ENCODE measurements around the gene ARSB. TPM values are rescaled to one million over a fixed set of nuclear protein-coding genes. Genes with fewer than 3 reads are reported as not detected.

The ARSB gene
- total and polyA plus RNA-seq, 2 donors from 2014 or later = 8.3 to 16.4 TPM

DNA sequence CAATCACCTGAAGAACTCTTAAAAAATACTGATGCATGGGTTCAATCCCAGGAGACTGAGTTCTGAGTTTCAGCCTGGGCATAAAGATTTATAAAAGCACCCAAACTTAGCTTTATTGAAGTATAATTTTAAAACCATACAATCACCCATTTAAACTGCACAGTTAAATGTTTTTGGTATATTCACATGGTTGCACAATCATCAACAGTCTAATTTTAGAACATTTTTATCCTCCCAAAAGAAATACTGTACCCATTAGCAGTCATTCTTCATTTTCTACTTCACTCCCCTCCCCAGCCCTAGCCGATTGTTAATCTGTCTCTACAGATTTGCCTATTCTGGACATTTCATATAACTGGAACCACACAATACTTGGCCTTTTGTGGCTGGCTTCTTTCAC, 141.7 kb downstream of the ARSB start:
- no peak for FAIRE-seq
- no peak overlapping the region for H3K9ac ChIP-seq (ENCODE audit: low read length in 3 of 3)
- TF ChIP-seq, protein P1, sequence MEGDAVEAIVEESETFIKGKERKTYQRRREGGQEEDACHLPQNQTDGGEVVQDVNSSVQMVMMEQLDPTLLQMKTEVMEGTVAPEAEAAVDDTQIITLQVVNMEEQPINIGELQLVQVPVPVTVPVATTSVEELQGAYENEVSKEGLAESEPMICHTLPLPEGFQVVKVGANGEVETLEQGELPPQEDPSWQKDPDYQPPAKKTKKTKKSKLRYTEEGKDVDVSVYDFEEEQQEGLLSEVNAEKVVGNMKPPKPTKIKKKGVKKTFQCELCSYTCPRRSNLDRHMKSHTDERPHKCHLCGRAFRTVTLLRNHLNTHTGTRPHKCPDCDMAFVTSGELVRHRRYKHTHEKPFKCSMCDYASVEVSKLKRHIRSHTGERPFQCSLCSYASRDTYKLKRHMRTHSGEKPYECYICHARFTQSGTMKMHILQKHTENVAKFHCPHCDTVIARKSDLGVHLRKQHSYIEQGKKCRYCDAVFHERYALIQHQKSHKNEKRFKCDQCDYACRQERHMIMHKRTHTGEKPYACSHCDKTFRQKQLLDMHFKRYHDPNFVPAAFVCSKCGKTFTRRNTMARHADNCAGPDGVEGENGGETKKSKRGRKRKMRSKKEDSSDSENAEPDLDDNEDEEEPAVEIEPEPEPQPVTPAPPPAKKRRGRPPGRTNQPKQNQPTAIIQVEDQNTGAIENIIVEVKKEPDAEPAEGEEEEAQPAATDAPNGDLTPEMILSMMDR (IDR thresholded peaks at IDR 0.05; ENCODE audit: borderline replicate concordance, extremely low read depth, insufficient read depth) = no peak

DNA sequence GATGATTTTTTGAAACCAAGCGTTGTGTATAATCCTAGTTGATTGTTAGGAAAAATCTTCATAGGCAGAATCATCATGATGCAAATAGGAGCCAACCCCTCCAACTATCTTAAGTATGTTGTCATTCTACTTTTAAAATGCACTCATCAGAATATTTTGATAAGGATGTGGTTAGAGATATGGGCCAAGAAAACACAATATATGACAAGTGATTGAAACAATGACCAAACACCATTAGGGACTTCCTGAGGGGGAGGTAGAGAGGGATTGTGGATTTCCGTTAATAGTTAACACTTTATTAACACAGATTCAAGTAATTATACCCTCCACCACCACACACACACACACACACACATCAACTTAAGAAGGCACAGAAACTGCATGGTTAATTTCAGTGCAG, 143.3 kb downstream of the ARSB start:
- Histone ChIP-seq H3K4me1 (ENCODE audit: control insufficient read depth in 2 of 3, insufficient read depth in 2 of 3, low read depth in 1 of 3, low read length in 3 of 3) (no peaks in the 10 kb centered on the region), H3K9me3 (ENCODE audit: control insufficient read depth in 2 of 3, insufficient read depth in 1 of 3, low read length in 3 of 3) (no peaks in the 10 kb centered on the region), H3K4me3 (ENCODE audit: low read length in 3 of 3) (no peak overlapping the region), H3K27me3 (ENCODE audit: control insufficient read depth, insufficient read depth, low read length) (no peaks in the 10 kb centered on the region), H3K36me3 (ENCODE audit: control insufficient read depth in 2 of 3, insufficient read depth in 3 of 3, low read length in 3 of 3) (peaks cover 0 to 2% (median 0%) of the 10 kb centered on the region in 3 donors), H3K27ac (ENCODE audit: low read depth in 2 of 2, low read length in 2 of 2) (no peak overlapping the region), H3K9ac (ENCODE audit: low read length in 3 of 3) (no peak overlapping the region)
- no peak for DNase-seq
- TF ChIP-seq, protein P1 (IDR thresholded peaks at IDR 0.05; ENCODE audit: borderline replicate concordance, extremely low read depth, insufficient read depth) = no peak
- FAIRE-seq = no peak
- intact Hi-C loops (cut with DNase I) = no loop called here

More for the DNA sequence above, 141.7 kb downstream of the ARSB start:
- Histone ChIP-seq H3K27me3 (ENCODE audit: control insufficient read depth, insufficient read depth, low read length) (no peaks in the 10 kb centered on the region), H3K36me3 (ENCODE audit: control insufficient read depth in 2 of 3, insufficient read depth in 3 of 3, low read length in 3 of 3) (no peaks in the 10 kb centered on the region), H3K27ac (ENCODE audit: low read depth in 2 of 2, low read length in 2 of 2) (no peak overlapping the region), H3K4me3 (ENCODE audit: low read length in 3 of 3) (no peak overlapping the region), H3K9me3 (ENCODE audit: control insufficient read depth in 2 of 3, insufficient read depth in 1 of 3, low read length in 3 of 3) (no peaks in the 10 kb centered on the region), H3K4me1 (ENCODE audit: control insufficient read depth in 2 of 3, insufficient read depth in 2 of 3, low read depth in 1 of 3, low read length in 3 of 3) (no peaks in the 10 kb centered on the region)
- no peak for DNase-seq
- intact Hi-C loops (cut with DNase I) = no loop called here

DNA sequence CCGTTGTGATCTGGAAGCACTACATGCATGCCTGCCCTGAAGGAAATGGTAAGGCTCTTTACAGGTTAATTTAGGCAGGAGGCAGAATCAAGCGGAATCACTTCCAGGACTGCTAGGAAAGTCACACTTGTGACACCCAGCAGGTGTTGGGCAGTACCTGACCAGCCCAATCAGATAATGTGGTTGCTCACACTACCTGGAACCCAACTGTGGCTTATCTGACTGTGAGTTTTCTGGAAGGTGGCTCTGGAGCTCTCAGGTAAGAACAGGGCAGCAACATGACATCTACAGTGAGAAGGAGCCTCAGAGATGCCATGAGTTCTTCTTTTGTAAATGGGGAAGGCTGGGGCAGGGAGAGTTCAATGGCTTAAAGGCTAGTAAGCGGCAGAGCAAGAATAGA, 146.4 kb downstream of the ARSB start:
- H3K27me3 ChIP-seq (ENCODE audit: control insufficient read depth, insufficient read depth, low read length) = no peaks in the 10 kb centered on the region
- DNase-seq = no peak
- H3K9ac ChIP-seq (ENCODE audit: low read length in 3 of 3) = no peak overlapping the region
- no peak overlapping the region for H3K27ac ChIP-seq (ENCODE audit: low read depth in 2 of 2, low read length in 2 of 2)
- H3K4me1 ChIP-seq (ENCODE audit: control insufficient read depth in 2 of 3, insufficient read depth in 2 of 3, low read depth in 1 of 3, low read length in 3 of 3) = no peaks in the 10 kb centered on the region
- H3K9me3 ChIP-seq (ENCODE audit: control insufficient read depth in 2 of 3, insufficient read depth in 1 of 3, low read length in 3 of 3) = no peaks in the 10 kb centered on the region
- intact Hi-C loops (cut with DNase I) = no loop called here
- FAIRE-seq = no peak
- no peak overlapping the region for H3K4me3 ChIP-seq (ENCODE audit: low read length in 3 of 3)
- H3K36me3 ChIP-seq (ENCODE audit: control insufficient read depth in 2 of 3, insufficient read depth in 3 of 3, low read length in 3 of 3) = peaks cover 0 to 4% (median 0%) of the 10 kb centered on the region in 3 donors
- TF ChIP-seq, protein P1 (IDR thresholded peaks at IDR 0.05; ENCODE audit: borderline replicate concordance, extremely low read depth, insufficient read depth) = no peak

- TF ChIP-seq, protein P1 (IDR thresholded peaks at IDR 0.05; ENCODE audit: borderline replicate concordance, extremely low read depth, insufficient read depth) = no peak
- Histone ChIP-seq H3K27me3 (ENCODE audit: control insufficient read depth, insufficient read depth, low read length) (no peaks in the 10 kb centered on the region), H3K36me3 (ENCODE audit: control insufficient read depth in 2 of 3, insufficient read depth in 3 of 3, low read length in 3 of 3) (peaks cover 0 to 4% (median 0%) of the 10 kb centered on the region in 3 donors), H3K4me3 (ENCODE audit: low read length in 3 of 3) (no peak overlapping the region), H3K27ac (ENCODE audit: low read depth in 2 of 2, low read length in 2 of 2) (no peak overlapping the region), H3K9me3 (ENCODE audit: control insufficient read depth in 2 of 3, insufficient read depth in 1 of 3, low read length in 3 of 3) (no peaks in the 10 kb centered on the region), H3K4me1 (ENCODE audit: control insufficient read depth in 2 of 3, insufficient read depth in 2 of 3, low read depth in 1 of 3, low read length in 3 of 3) (no peaks in the 10 kb centered on the region), H3K9ac (ENCODE audit: low read length in 3 of 3) (no peak overlapping the region)
- FAIRE-seq = no peak
- intact Hi-C loops (cut with DNase I) = no loop called here
- no peak for DNase-seq
Measured at GRCh38 chr5:78837836-78838235, 147.3 kb downstream of the ARSB start.

Measured in kidney (tissue), 14 donors.